Measurements from ENCODE around the gene RABL3.
A peak's percentile ranks its signal among the peaks of the same experiment; 100 is the strongest.
"Not testable (repeated sequence)": the region's sequence is repeated elsewhere in the genome, so short reads cannot be mapped to it uniquely, and the experiment has no call there.

RABL3 gene

DNA sequence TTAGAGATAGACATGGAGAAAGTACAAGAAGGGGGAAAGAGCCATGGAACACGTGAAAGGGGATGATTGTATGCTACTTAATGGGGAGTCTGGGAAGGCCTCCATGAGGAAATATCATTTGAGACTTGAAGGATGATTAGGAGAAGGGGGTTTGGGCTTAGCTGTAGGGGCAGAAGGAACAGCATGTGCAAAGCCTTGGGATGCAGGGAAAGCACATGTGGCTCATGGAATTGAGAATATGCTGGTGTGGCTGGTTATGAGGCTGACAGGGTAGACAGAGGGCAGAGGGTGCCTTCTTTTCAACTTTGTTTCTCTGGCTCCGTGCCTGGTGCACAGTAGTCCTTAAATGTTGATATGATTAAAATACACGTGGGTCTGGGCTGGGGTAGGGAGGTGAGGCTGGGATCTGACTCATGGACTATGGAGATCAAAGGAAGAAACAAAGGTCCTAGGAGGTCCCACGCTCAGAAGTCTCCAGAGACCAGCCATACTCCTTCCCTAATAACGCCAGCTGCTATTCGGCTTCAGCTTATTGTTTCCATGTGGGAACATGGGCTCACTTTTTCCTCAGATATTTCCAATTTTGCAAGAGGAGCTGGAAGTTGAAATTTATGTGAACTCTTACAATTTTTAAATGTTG is 1.4 kb upstream of the RABL3 start:
- no peak for DNase-seq

DNA sequence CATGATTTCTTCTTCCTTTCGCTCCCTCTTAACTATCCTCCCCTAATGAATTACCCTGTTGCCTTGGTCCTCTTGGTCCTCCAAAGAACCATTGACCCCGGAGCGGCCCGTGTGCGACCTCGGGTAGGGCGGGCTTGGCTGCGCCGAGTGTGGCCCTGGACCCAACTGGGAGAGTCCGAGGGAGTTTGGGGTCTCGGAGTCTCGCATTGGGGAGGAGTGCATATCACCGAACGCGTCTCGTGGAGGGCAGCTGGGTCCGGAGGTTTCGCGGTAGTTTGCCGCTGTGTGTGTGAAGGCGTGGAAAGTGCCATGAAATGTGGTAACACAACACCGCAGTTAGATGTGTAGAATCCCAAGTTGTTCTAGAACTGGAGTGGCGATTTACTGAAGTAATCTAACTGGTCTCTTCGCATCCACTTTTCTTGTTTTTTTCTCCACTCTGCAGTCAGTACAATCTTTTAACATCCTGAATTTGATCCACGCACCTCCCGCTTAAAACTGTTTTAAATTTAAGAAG is 591 bp upstream of the RABL3 start:
- no peak for DNase-seq

DNA sequence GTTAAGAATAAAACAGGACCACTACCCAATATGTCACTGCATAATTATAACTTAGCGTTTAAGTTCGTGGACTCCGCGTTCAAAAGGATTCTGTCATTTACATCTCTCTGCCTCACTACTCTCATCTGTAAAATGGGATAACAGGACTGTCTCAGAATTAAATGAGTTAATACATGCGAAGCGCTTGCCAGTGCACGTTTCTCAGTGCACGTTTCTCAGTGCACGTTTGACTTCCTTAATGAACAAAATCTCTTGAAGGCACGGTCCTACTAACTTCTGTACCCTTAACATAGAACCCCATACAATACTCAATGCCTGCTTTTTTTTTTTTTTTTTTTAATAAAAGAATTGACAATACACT is 499 bp downstream of the RABL3 start:
- no peak for DNase-seq

DNA sequence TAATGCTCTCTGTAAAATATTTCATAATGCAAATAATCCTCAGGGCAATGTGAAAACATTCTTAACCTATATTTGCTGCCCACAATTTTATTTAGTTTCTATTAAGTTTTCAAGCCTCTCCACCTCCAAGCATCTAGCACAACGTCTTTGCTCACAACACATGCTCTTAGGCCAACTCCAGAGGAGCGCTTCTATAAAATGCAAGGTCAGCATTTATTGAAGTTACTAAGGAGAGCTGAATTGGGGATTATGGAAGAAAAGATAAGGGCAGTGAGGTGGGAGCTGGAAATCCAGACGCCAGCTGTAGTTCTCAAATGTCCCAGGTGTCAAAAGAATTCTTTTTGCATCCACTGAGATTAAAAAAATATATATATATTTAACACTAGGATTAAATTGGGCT is 996 bp downstream of the RABL3 start:
- no peak for DNase-seq

DNA sequence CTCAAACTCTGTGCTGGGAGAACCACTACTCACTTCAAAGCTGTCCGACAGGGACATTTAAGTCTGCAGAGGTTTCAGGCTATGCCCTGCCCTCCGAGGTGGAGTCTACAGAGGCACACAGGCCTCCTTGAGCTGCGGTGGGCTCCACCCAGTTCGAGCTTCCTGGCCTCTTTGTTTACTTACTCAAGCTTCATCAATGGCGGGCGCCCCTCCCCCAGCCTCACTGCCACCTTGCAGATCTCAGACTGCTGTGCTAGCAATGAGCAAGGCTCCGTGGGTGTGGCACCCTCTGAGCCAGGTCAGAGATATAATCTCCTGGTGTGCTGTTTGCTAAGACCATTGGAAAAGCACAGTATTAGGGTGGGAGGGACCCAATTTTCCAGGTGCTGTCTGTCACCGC is 4.3 kb downstream of the RABL3 start:
- DNase-seq, result not testable (repeated sequence)

DNA sequence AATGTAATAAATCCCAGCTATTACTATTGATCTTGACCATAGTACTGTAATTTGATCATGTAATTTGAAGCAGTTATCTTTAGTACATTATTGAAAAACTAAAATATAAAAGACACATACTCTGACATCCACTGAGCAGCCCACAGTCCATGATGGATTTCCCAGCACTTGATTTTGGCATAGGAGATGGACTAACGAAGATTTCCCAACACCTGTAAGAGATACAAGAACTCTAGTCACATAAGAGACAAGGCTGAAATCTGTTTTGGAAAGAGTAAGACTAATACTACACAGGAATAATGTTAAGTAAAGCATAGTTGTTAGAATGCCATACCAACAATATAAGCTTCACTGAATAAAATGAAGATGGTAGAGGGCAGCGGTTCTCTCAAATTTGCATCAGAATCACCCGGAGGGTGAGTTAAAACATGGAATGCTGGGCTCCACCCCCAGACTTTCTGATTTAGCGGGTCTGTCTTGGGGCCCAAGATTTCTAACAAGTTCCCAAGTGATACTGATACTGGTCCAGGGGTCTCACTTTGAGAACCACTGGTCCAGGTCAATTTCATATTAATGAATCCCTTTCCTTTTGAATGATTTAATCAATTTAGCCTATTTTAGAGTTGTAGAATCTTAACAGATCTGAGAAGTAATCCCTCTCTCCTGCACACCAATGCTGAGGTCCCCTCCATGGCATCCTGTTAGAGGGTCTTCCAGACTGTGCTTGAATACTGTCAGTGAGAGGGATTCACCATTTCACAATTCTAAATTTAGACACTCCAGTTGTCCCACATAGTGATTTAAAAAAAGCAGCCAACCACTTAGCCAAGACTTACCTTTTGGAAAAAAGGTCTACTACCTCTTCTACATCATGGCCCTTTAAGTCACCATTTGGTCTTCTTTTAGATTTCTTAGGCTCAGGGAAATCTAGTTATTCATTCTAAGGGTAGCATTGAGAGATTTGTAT is 11.5 kb downstream of the RABL3 start:
- DNase-seq, result no peak

DNA sequence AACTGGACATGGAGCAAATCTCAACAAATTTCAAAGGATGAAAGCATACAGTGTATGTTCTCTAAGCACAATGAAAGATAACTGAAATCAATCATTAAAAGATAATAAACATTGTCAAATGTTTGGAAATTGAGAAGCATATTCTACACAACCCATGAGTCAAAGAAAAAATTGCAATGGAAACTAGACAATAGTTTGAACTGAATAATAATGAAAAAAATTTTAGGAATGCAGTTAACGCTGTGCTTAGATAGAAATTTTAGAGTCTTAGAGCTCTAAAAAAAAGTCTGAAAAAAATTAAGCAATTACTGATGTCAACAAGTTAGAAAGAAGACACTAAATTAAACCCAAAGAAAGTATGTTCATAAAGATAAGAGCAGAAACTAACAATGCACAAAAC is 15.5 kb downstream of the RABL3 start:
- no peak for DNase-seq

DNA sequence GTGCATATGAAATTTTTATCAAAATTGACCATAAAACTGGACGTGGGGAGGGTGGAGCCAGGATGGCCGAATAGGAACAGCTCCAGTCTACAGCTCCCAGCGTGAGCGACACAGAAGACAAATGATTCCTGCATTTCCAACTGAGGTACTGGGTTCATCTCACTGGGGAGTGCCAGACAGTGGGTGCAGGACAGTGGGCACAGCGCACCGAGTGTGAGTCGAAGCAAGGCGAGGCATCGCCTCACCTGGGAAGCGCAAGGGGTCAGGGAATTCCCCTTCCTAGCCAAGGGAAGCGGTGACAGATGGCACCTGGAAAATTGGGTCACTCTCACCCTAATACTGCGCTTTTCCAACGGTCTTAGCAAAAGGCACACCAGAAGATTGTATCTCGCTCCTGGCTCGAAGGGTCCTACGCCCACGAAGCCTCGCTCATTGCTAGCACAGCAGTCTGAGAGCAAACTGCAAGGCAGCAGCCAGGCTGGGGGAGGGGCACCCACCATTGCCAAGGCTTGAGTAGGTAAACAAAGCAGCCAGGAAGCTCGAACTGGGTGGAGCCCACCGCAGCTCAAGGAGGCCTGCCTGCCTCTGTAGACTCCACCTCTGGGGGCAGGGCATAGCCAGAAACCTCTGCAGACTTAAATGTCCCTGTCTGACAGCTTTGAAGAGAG is 23.0 kb downstream of the RABL3 start:
- DNase-seq, result not testable (repeated sequence)

DNA sequence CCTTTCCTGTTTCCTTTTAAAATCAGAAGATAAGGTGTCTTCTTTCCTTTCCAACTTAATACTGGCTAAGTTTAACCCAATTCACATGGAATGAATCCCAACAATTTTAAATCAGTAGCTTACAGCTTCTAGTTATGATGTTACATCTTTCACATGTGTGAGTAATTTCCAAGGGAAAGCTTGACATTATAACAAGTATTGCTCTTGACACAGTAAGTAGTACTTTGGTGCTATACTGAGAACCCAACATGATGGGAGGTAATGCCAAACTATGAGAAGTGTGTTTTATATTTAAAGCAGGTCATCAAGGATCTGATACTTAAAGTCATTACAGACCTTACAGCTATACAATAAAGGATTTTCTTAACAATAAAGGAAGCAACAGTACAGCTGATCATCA is 29.1 kb downstream of the RABL3 start:
- no peak for DNase-seq

DNA sequence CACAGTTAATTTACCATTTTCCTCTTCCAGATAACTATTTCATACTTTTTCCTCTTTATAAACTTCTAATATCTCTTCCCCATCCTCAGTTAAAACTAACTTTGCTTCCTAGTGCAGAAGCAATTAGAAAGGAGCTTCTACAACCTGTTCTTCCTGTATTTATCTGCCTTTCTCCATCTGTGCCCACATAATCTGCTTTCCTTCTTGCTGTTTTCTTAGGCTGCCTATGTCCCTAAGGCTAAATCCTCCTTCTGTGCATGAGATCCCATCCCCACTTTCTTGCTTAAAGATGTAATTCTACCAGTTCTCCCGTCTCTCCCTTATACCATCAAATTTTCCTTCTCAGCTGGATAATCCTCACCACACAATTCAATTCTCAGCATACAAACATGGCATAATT is 31.9 kb downstream of the RABL3 start:
- no peak for DNase-seq

DNA sequence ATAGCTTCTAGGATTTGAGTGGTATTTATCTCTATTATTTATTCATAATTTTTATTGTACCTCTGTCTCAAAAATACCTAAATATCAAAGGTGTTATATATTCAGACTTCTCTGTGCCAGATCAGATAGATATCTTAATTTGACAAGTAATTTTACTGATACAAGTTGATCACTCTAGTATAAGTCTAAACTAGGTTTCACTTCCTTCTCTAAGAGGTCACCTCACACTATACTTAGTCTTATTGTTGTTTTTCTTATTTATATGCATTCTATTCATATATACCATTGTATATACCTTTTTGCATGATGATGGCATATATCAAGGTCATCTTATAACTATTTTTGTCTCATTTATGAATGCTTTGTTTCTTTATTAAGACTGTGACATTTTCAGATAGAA is 33.9 kb downstream of the RABL3 start:
- no peak for DNase-seq

DNA sequence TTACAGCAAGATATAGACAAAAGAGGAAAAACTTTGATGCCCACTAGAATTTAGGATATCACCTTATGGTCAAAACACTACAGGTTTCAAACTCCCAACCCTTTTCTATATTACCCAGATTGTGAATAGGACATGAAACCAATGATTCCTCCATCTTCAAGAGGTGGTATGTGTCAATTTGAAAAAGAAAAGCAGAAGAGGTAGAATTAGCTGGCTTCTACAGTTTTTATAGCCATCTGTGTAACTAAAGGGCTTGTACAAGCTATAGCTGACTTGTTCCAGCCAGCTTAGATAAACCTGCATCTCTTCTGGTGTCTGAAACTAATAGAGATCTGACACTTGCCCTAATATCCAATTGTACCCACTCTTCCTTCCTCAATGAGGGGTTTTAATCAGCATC is 35.4 kb downstream of the RABL3 start:
- no peak for DNase-seq

DNA sequence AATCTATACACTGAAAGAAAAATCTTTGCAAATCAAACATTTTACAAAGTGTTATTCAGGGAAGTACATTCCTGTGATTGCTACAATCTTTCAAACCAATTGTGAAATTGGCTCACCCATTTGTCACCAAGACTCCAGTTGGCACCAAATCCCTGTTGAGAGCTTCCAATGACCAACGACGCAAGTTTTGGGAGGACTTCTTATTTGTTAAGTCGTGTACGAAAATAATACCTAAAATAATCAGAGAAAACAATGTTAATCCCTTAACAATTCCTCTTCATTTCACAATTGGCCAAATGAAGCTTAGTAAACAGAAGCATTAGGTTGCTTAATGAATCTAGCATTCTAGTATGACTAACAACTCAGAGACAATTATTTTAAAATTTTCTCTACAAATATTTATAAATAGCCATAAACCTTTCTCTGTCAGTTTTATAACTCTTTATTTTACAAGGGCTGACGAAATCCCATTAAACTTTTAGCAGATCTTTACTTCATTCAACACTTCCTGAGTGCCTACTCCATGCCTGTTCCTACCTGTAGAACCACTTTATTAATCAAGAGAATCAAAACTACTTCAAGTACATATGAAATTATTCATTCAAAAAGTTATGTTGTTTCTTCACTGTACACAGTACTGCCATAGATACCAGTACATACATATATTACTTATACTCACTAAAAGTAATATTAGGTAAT is 36.3 kb downstream of the RABL3 start:
- no peak for DNase-seq

DNA sequence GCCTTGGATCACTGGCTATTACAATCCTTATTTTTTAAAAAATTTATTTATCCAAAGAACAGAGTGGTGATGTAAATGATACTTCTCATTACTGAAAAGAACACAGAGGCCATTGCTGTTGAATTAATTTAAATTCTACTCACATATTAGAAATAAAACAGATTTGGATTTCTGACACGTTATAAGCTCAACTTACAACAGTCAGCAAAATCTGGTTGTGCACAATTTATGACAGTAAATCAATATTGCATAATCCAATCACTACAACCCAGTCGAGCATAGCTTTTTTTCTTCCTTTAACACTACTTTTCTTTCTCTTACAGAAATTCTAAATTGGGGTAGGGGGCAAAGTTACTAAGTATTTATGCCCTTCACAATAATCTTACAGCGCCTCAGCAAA is 43.0 kb downstream of the RABL3 start:
- DNase-seq, result peak; percentile 32

DNA sequence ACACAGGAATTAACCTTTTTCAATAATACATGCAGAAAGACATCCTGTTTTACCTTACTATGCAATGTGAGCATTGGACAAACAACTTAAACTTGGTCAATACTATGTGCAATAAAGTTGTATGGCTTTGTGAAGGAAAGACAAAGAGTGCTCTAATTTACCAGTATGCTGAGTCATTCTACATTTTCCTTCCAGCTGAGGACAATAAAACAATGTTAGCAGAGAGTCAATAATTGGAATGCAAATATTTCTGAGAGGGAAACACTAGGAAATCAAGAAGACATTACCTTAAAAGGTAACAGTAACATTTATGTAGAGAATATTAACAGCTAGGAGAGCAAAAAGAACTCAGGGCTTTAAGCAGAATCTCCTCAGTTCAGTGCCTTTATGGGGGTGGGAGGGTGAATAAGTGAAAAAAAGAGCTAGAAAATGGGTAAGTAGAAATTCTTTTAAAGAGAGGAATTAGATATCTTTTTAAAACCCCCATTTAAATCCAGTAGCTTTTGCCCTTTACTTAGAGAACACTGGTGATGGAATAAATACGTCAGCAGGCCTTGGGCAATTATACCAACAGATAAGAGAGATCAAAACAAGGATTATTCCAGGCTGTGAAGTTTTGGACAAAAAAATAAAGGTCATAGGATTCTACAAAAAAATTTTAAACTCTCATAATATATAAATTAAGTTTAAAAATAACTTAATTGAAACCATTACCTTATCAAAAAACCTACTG is 48.7 kb downstream of the RABL3 start:
- DNase-seq, result no peak

DNA sequence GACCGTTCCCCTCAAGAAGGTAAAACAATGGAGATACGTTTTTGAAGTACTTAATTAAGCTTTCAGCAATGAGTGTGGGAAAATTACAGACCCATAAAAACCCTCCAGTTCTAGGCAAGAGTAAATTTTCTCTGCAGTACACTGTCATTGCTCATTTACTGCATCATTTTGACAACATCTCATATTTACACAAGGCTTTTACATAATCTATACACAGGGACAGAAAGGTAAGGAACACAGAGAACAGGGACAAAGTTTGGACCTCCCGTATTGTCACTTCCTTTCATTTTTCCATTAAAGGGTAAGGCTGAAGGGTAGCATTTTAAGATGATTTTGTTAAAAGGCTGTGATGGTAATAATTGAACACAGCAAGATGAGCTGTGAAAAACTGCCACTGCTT is 52.9 kb downstream of the RABL3 start:
- no peak for DNase-seq

DNA sequence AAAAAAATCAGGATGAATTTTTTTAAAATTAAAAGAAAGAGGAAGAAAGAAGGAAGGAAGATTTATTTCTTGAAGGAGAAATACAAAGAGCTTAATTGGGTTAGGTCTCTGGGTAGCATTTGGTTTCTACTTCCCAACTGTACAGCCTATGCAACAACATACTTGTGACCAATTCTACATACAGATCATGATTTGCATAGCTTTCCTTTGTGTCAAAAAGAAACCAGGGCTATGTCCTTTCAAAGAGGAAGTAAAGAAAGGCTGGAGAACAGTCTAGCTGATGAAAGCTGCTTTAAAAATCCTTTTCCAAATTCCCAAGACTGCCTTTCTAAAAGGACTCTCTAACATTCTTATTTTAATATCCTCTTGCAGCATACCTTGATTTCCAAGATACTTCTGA is 54.2 kb downstream of the RABL3 start:
- DNase-seq, result no peak

DNA sequence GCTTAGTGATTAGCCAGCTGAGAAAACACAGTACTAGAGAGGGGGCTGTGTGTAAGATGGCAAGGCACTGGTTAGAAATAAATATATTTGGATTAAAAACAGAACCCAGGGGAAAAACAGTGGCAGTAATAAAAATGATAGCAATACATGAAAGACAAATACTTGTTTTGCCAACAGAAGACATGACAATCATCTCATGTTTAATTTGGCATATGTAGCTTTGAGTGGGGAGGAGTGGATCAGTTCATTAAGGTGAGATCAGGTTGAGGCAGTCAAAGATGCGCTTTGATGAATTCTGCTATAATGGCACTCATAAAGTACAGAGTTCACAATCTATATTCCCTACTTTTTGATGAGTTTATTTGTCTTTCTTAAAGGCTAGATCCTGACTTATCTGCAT is 56.9 kb downstream of the RABL3 start:
- DNase-seq, result no peak

DNA sequence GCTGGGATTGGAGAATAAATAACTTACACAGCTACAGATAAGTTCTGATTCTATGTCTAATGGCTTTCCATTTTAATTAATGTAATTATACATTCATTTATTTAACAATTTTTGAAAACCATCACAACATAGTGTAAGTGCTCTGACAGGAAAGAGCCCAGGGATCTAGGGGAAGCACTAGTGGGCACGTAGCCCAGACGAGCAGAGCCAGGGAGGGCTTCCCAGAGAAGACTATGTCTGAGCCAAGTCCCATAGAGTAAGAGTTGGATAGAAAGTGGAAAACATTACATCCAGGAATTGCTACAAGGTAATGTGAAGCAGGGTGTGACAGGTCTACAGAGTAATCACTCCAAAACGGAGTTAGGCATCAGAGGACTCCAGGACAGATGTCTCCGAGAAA is 57.4 kb downstream of the RABL3 start:
- DNase-seq, result no peak

DNA sequence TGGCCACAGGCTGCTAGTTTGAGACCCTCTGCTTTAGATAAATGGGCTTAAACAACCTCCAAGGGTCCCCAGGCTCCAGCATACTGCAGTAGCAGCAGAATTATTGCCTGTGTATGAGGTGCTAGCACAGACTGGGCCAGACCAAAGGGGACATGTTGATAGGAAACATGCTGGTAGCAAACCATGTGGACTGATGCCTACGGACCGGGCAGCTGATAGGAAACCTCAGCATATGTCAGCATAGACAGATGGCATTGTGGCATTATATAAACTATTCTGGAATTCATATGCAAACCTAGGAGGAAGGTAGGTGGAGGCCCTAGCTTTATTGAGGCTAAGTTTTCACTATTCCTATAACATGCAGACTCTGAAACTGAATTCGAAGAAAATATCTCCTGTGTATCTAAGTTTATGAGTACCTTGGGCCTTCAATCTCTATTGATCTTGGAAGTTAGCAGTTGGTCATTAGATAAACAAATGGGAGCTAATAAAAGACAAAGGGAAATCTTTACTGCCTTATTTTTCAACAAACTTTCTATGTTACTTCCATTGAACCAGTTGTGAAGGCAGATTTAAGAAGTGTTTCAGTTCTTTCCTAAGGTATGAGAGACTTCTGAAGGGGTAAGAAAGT is 58.5 kb downstream of the RABL3 start:
- no peak for DNase-seq

DNA sequence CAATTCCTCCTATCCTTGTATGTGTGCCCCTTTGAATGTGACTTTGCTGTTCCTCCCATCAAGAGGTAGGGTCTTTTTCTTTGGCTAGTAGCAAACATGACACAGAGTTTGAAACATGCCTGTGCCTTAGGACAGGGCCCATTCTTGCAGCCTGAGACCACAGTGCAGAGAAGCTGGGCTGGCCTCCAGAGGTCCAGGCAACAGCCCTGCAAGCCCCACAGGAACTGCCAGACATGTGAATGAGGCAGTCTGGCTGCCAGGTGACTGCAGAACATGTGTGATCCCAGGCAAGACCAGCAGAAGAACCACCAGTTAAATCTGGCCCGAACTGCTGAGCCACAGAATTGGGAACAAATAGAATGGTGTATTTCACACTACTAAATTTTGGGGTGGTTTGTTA is 59.1 kb downstream of the RABL3 start:
- DNase-seq, result no peak
